Ishikawa (cell line): ENCODE results near the gene FBXO8.

Experiments used
- CEBPB ChIP-seq: IDR thresholded peaks from 2 replicates; pipeline ENCODE4 v1.6.1; 2012
- CREB1 ChIP-seq: IDR thresholded peaks from 2 replicates; pipeline ENCODE4 v1.6.1; 2012; ENCODE audit warnings: low read depth
- EGR1 ChIP-seq: IDR thresholded peaks from 2 replicates; pipeline ENCODE4 v1.6.1; 2012
- EP300 ChIP-seq: IDR thresholded peaks from 2 replicates; pipeline ENCODE4 v1.6.1; 2012; ENCODE audit warnings: borderline replicate concordance
- FOXM1 ChIP-seq: IDR thresholded peaks from 2 replicates; pipeline ENCODE4 v1.6.1; 2012; ENCODE audit warnings: low read depth, borderline replicate concordance
- NFIC ChIP-seq: IDR thresholded peaks from 2 replicates; pipeline ENCODE4 v1.6.1; 2012
- RAD21 ChIP-seq: IDR thresholded peaks from 2 replicates; pipeline ENCODE4 v1.6.1; 2012; ENCODE audit warnings: low read depth
- TAF1 ChIP-seq: IDR thresholded peaks from 2 replicates; pipeline ENCODE4 v1.6.1; 2012; ENCODE audit warnings: low read depth, mild to moderate bottlenecking
- TCF12 ChIP-seq: IDR thresholded peaks from 2 replicates; pipeline ENCODE4 v1.6.1; 2012; ENCODE audit warnings: low read depth
- TEAD4 ChIP-seq: IDR thresholded peaks from 2 replicates; pipeline ENCODE4 v1.6.1; 2012
- USF1 ChIP-seq: IDR thresholded peaks from 2 replicates; pipeline ENCODE4 v1.6.1; 2012
- YY1 ChIP-seq: IDR thresholded peaks from 2 replicates; pipeline ENCODE4 v1.6.1; 2012; ENCODE audit warnings: low read depth
- ZBTB7A ChIP-seq: IDR thresholded peaks from 2 replicates; pipeline ENCODE4 v1.6.1; 2012; ENCODE audit warnings: low read depth
- TF ChIP-seq, protein P1 (sequence below): IDR thresholded peaks from 2 replicates; pipeline ENCODE4 v1.6.1; 2012
- TF ChIP-seq, protein P2 (sequence below): IDR thresholded peaks from 2 replicates; pipeline ENCODE4 v1.6.1; 2012; ENCODE audit warnings: low read depth, mild to moderate bottlenecking

FBXO8 gene

DNA sequence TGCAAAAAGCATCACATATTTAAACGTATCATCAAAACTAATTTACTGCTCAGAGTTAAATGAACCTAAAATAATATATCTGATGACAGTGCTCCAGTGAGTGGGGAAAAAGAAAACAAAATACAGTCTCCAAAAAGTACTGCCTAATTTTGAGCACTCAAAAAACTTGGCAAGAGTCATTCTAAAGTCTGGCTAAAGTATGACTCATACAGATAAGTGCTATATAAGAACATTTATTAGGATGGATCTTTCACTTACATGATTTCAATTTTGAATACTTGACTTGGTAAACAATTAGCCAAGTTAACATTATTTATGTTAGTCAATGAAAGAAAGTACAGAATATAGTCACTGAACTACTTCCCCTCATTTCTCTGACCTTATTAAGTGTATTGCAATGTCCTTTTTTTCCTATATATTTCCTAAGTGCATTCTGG is 27.2 kb downstream of the FBXO8 start:
- TF ChIP-seq CEBPB (no peak), FOXM1 (no peak), YY1 (no peak), ZBTB7A (no peak), TEAD4 (no peak), NFIC (no peak), TCF12 (no peak), TAF1 (no peak), EP300 (no peak), EGR1 (no peak), RAD21 (no peak), USF1 (no peak), CREB1 (no peak)
- TF ChIP-seq, protein P1, sequence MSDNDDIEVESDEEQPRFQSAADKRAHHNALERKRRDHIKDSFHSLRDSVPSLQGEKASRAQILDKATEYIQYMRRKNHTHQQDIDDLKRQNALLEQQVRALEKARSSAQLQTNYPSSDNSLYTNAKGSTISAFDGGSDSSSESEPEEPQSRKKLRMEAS = no peak
- TF ChIP-seq, protein P2, sequence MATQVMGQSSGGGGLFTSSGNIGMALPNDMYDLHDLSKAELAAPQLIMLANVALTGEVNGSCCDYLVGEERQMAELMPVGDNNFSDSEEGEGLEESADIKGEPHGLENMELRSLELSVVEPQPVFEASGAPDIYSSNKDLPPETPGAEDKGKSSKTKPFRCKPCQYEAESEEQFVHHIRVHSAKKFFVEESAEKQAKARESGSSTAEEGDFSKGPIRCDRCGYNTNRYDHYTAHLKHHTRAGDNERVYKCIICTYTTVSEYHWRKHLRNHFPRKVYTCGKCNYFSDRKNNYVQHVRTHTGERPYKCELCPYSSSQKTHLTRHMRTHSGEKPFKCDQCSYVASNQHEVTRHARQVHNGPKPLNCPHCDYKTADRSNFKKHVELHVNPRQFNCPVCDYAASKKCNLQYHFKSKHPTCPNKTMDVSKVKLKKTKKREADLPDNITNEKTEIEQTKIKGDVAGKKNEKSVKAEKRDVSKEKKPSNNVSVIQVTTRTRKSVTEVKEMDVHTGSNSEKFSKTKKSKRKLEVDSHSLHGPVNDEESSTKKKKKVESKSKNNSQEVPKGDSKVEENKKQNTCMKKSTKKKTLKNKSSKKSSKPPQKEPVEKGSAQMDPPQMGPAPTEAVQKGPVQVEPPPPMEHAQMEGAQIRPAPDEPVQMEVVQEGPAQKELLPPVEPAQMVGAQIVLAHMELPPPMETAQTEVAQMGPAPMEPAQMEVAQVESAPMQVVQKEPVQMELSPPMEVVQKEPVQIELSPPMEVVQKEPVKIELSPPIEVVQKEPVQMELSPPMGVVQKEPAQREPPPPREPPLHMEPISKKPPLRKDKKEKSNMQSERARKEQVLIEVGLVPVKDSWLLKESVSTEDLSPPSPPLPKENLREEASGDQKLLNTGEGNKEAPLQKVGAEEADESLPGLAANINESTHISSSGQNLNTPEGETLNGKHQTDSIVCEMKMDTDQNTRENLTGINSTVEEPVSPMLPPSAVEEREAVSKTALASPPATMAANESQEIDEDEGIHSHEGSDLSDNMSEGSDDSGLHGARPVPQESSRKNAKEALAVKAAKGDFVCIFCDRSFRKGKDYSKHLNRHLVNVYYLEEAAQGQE = no peak

GRCh38 chr4:174255786-174256185 is 27.7 kb downstream of the FBXO8 start:
- TF ChIP-seq YY1 = no peak
- TF ChIP-seq RAD21 = no peak
- no peak for TF ChIP-seq NFIC
- TF ChIP-seq, protein P1 = no peak
- TF ChIP-seq CREB1 = no peak
- no peak for TF ChIP-seq FOXM1
- no peak for TF ChIP-seq ZBTB7A

DNA sequence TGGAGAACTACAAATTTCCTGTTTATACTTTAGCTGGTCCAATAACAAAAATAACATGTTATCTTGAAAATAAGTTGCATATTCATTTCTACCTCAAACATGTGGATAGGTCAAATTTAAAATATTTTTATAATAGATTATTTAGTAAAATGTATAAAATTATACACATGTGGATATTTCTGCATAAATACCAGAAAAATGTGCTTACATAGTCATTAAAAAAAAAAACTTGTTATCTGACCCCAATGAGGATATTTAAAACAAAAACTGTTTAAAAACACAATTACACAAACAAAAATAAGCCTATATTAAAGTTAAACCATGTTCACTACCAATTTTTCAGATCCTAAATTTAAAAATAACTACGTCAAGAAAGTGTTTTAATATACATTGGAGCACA is 28.1 kb downstream of the FBXO8 start:
- TF ChIP-seq TAF1 (no peak), YY1 (no peak), EP300 (no peak), CEBPB (no peak), TEAD4 (no peak), RAD21 (no peak), FOXM1 (no peak), EGR1 (no peak), ZBTB7A (no peak)
- TF ChIP-seq, protein P1 = no peak
- TF ChIP-seq, protein P2 = no peak

- TF ChIP-seq, protein P1 = no peak
- TF ChIP-seq NFIC = no peak
- no peak for TF ChIP-seq TCF12
- TF ChIP-seq USF1 = no peak
- TF ChIP-seq EGR1 = no peak
- no peak for TF ChIP-seq FOXM1
- TF ChIP-seq EP300 = no peak
- no peak for TF ChIP-seq RAD21
- no peak for TF ChIP-seq TAF1
- TF ChIP-seq, protein P2 = no peak
- no peak for TF ChIP-seq ZBTB7A
Measured at GRCh38 chr4:174254613-174255012, 28.9 kb downstream of the FBXO8 start.
